C4-2B (cell line): ENCODE results near the gene PHOX2A.
"Not testable (repeated sequence)": the region's sequence is repeated elsewhere in the genome, so short reads cannot be mapped to it uniquely, and the experiment has no call there.

ENCODE experiments used
- H3K27ac ChIP-seq: fragments of 450-650 bp; 2 replicates; pipeline ENCODE4 v1.5.1; 2017
- ZFX ChIP-seq: fragments of 450-650 bp; IDR thresholded peaks from 2 replicates; pipeline ENCODE4 v1.6.1; 2017
- TF ChIP-seq, protein P1 (sequence below): fragments of 450-650 bp; conservative IDR thresholded peaks from 2 replicates; pipeline ENCODE4 v1.5.1; 2017; ENCODE audit warnings: mild to moderate bottlenecking

The PHOX2A gene

GRCh38 chr11:72244060-72244360 lies at the start of gene PHOX2A:
Gene PHOX2A (minus strand): TSS chr11:72244176. CDS start chr11:72244004, 172 bp downstream.
- TF ChIP-seq, protein P1, sequence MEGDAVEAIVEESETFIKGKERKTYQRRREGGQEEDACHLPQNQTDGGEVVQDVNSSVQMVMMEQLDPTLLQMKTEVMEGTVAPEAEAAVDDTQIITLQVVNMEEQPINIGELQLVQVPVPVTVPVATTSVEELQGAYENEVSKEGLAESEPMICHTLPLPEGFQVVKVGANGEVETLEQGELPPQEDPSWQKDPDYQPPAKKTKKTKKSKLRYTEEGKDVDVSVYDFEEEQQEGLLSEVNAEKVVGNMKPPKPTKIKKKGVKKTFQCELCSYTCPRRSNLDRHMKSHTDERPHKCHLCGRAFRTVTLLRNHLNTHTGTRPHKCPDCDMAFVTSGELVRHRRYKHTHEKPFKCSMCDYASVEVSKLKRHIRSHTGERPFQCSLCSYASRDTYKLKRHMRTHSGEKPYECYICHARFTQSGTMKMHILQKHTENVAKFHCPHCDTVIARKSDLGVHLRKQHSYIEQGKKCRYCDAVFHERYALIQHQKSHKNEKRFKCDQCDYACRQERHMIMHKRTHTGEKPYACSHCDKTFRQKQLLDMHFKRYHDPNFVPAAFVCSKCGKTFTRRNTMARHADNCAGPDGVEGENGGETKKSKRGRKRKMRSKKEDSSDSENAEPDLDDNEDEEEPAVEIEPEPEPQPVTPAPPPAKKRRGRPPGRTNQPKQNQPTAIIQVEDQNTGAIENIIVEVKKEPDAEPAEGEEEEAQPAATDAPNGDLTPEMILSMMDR, result no peak
- TF ChIP-seq ZFX, result no peak
- no peak within 1 kb of the TSS for H3K27ac ChIP-seq

GRCh38 chr11:72293391-72293790 lies 49.4 kb upstream of the PHOX2A start:
- TF ChIP-seq, protein P1, result no peak
- TF ChIP-seq ZFX, result no peak
- no peak overlapping the region for H3K27ac ChIP-seq

GRCh38 chr11:72292106-72292785 lies 48.3 kb upstream of the PHOX2A start:
- no peak overlapping the region for H3K27ac ChIP-seq
- no peak for TF ChIP-seq ZFX
- TF ChIP-seq, protein P1, result no peak

DNA sequence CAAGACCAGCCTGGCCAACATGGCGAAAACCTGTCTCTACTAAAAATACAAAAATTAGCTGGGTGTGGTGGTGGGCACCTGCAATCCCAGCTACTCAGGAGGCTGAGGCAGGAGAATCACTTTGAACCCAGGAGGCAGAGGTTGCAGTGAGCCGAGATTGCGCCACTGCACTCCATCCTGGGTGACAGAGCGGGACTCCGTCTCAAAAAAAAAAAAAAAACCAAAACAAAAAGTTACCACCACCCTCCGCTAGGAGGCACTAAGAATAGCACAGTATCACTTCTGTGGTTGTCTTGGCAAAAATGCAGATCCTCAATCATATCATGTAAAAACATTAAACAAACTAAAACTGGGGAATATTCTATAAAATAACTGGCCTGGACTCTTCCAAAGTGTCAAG lies 46.8 kb upstream of the PHOX2A start:
- H3K27ac ChIP-seq, result not testable (repeated sequence)
- TF ChIP-seq, protein P1, result peak; percentile 78

DNA sequence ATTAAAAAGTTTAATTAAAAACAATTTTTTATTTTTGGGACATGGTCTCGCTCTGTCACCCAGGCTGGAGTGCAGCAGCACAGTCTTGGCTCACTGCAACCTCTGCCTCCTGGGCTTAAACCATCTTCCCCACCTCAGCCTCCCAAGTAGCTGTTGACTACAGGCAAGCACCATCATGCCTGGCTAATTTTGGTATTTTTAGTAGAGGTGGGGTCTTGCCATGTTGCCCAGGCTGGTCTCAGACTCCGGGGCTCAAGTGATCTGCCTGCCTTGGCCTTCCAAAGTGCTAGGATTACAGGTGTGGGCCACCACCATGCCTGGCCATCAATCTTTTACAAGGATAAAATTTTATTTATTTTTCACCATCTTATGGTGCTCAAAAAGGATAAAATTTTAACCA lies 43.3 kb upstream of the PHOX2A start:
- no peak for TF ChIP-seq ZFX
- TF ChIP-seq, protein P1, result no peak
- no peak overlapping the region for H3K27ac ChIP-seq

- no peak for TF ChIP-seq ZFX
- TF ChIP-seq, protein P1, result no peak
- H3K27ac ChIP-seq, result no peak overlapping the region
These were observed 40.0 kb upstream of the PHOX2A start for GRCh38 chr11:72283947-72284346.

GRCh38 chr11:72280726-72281315 lies 36.8 kb upstream of the PHOX2A start:
- no peak for TF ChIP-seq ZFX
- TF ChIP-seq, protein P1, result no peak
- H3K27ac ChIP-seq, result no peak overlapping the region
